SK-N-SH (cell line): ENCODE measurements around the gene TC2N. TPM values are rescaled to one million over a fixed set of nuclear protein-coding genes. Genes with fewer than 3 reads are reported as not detected.
A peak's percentile ranks its signal among the peaks of the same experiment; 100 is the strongest.

ENCODE experiments used
- CTCF ChIA-PET: fragments of 300-600, 350-600 bp; formaldehyde crosslinking; extraction: SDS; loops from one replicate; lab custom pipeline; 2021; lab: Yijun Ruan, JAX
- POLR2A ChIA-PET: fragments of 350-600 bp; sonication (Branson Sonifier 250); formaldehyde crosslinking; extraction: SDS; loops from one replicate; lab custom pipeline; 2020; ENCODE audit warnings: antibody characterized with exemption, inconsistent platforms; lab: Yijun Ruan, JAX
- DNase-seq: peaks from one replicate; pipeline ENCODE4 v3.0.0; 2012
- H2AFZ ChIP-seq: fragments of 200-600 bp; sonication (generic); 2 replicates; pipeline ENCODE4 v1.8.1; 2016; ENCODE audit warnings: antibody characterized with exemption, mild to moderate bottlenecking, low read depth
- H3F3A ChIP-seq: fragments of 200-600 bp; sonication (generic); replicated peaks from 2 replicates; pipeline ENCODE3; 2016; ENCODE audit warnings: antibody characterized with exemption, mild to moderate bottlenecking; ENCODE audit not compliant: insufficient read depth
- H3K27ac ChIP-seq, 2 experiments: fragments of 200-500 bp in 1 of 2; fragments of 200-600 bp in 1 of 2; sonication (Bioruptor generic) in 1 of 2; sonication (generic), shearing (Covaris generic) in 1 of 2; 2 replicates each; pipeline versions ENCODE4 v1.5.1 to v1.6.1; 2014 to 2016; ENCODE audit warnings: low read depth in 2 of 2, inconsistent platforms in 1 of 2, low read length in 1 of 2, mild to moderate bottlenecking in 1 of 2, mixed read lengths in 1 of 2
- H3K27me3 ChIP-seq: fragments of 200-600 bp; sonication (generic), shearing (Covaris generic); 2 replicates; pipeline ENCODE4 v1.6.1; 2016; ENCODE audit warnings: mixed run types; ENCODE audit not compliant: insufficient read depth
- H3K36me3 ChIP-seq, 2 experiments: fragments of 200-500 bp in 1 of 2; fragments of 200-600 bp in 1 of 2; sonication (Bioruptor generic) in 1 of 2; sonication (generic) in 1 of 2; replicated peaks in 1 of 2; 2 replicates each; pipeline versions ENCODE3 to v1.5.1; 2014 to 2016; ENCODE audit warnings: low read length in 1 of 2, mild to moderate bottlenecking in 1 of 2; ENCODE audit not compliant: insufficient read depth in 2 of 2, control insufficient read depth in 1 of 2
- H3K4me1 ChIP-seq, 2 experiments: fragments of 200-500 bp in 1 of 2; fragments of 200-600 bp in 1 of 2; sonication (Bioruptor generic) in 1 of 2; sonication (generic), shearing (Covaris generic) in 1 of 2; 2 replicates each; pipeline versions ENCODE4 v1.5.1 to v1.6.1; 2014 to 2016; ENCODE audit warnings: low read depth in 1 of 2, low read length in 1 of 2, mixed run types in 1 of 2; ENCODE audit not compliant: insufficient read depth in 2 of 2, control insufficient read depth in 1 of 2
- H3K4me2 ChIP-seq: fragments of 200-600 bp; sonication (generic), shearing (Covaris generic); 2 replicates; pipeline ENCODE4 v1.6.1; 2017; ENCODE audit warnings: mixed run types
- H3K4me3 ChIP-seq, 2 experiments: fragments of 200-500 bp in 1 of 2; fragments of 200-600 bp in 1 of 2; sonication (Bioruptor generic) in 1 of 2; sonication (generic), shearing (Covaris generic) in 1 of 2; 2 replicates each; pipeline versions ENCODE4 v1.5.1 to v1.8.1; 2014 to 2016; ENCODE audit warnings: low read depth in 2 of 2, inconsistent platforms in 1 of 2, low read length in 1 of 2, mild to moderate bottlenecking in 1 of 2, mixed read lengths in 1 of 2, moderate library complexity in 1 of 2
- H3K79me2 ChIP-seq: fragments of 200-600 bp; sonication (generic); 2 replicates; pipeline ENCODE4 v1.8.1; 2017; ENCODE audit warnings: mild to moderate bottlenecking; ENCODE audit not compliant: insufficient read depth
- H3K9ac ChIP-seq: fragments of 200-600 bp; sonication (generic); 2 replicates; pipeline ENCODE4 v1.6.1; 2017; ENCODE audit warnings: mixed run types
- H3K9me2 ChIP-seq: fragments of 200-600 bp; sonication (generic); 2 replicates; pipeline ENCODE4 v1.6.1; 2017; ENCODE audit warnings: mixed run types
- H3K9me3 ChIP-seq: fragments of 200-600 bp; sonication (generic); 2 replicates; pipeline ENCODE4 v1.6.1; 2017; ENCODE audit warnings: mixed run types, mild to moderate bottlenecking, moderate library complexity
- H4K20me1 ChIP-seq: fragments of 200-600 bp; sonication (generic); 2 replicates; pipeline ENCODE4 v1.6.1; 2017; ENCODE audit warnings: mild to moderate bottlenecking, mixed run types; ENCODE audit not compliant: insufficient read depth
- ELF1 ChIP-seq: IDR thresholded peaks from 2 replicates; pipeline ENCODE4 v1.4.0; 2012
- FOSL2 ChIP-seq: IDR thresholded peaks from 2 replicates; pipeline ENCODE4 v1.4.0; 2012; ENCODE audit warnings: low read depth, mild to moderate bottlenecking, moderate library complexity, borderline replicate concordance
- GABPA ChIP-seq: IDR thresholded peaks from 2 replicates; pipeline ENCODE4 v1.4.0; 2012; ENCODE audit warnings: low read depth, mild to moderate bottlenecking
- MXI1 ChIP-seq: IDR thresholded peaks from 2 replicates; pipeline ENCODE4 v1.6.1; 2012; ENCODE audit warnings: mild to moderate bottlenecking, low read depth, low read length, improper control_type of control experiment
- NRF1 ChIP-seq: IDR thresholded peaks from 2 replicates; pipeline ENCODE4 v1.6.1; 2012; ENCODE audit warnings: low read depth, mild to moderate bottlenecking, low read length
- RAD21 ChIP-seq: IDR thresholded peaks from 2 replicates; pipeline ENCODE4 v1.6.1; 2012; ENCODE audit warnings: mild to moderate bottlenecking, low read length
- RXRA ChIP-seq: IDR thresholded peaks from 2 replicates; pipeline ENCODE4 v1.4.0; 2012; ENCODE audit warnings: low read depth, mild to moderate bottlenecking, borderline replicate concordance
- TAF1 ChIP-seq: IDR thresholded peaks from 2 replicates; pipeline ENCODE4 v1.6.1; 2012; ENCODE audit warnings: low read depth, mild to moderate bottlenecking, low read length, moderate library complexity, borderline replicate concordance
- YY1 ChIP-seq: IDR thresholded peaks from 2 replicates; pipeline ENCODE4 v1.4.0; 2012; ENCODE audit warnings: low read depth, mild to moderate bottlenecking
- WGBS: methylation state at CpG from one replicate; pipeline ENCODE4 v1.1.6; 2017; ENCODE audit warnings: low lambda C conversion rate; 5-methylcytosine and 5-hydroxymethylcytosine counted together
- polyA plus RNA-seq, 3 experiments: library from polyadenylated mRNA; depleted of rRNA; stranded (reverse); fragments of >200 nt; gene quantifications; 2 replicates each; pipeline ENCODE4 v1.2.3, GENCODE V29; 2012
- TF ChIP-seq, protein P1 (sequence below): fragments of 150-350 bp; IDR thresholded peaks from 2 replicates; pipeline ENCODE4 v1.6.1; 2017; ENCODE audit warnings: antibody characterized with exemption, low read length, low read depth, borderline replicate concordance
- TF ChIP-seq, protein P2 (sequence below): fragments of 200-600 bp; sonication (generic); IDR thresholded peaks from 2 replicates; pipeline ENCODE4 v1.6.1; 2017; ENCODE audit warnings: antibody characterized with exemption, mild to moderate bottlenecking, moderate library complexity
- TF ChIP-seq, protein P3 (sequence below): IDR thresholded peaks from 2 replicates; pipeline ENCODE4 v1.6.1; 2012; ENCODE audit warnings: mild to moderate bottlenecking, low read depth, low read length, moderate library complexity
- TF ChIP-seq, protein P4 (sequence below): fragments of 150-350 bp; IDR thresholded peaks from 2 replicates; pipeline ENCODE4 v1.6.1; 2016; ENCODE audit warnings: mild to moderate bottlenecking, low read depth, low read length
- TF ChIP-seq, protein P5 (sequence below): IDR thresholded peaks from 2 replicates; pipeline ENCODE4 v1.4.0; 2012; ENCODE audit warnings: low read depth

The TC2N gene
- polyA plus RNA-seq, 1 of the 3 experiments (the other 2 are of a cell fraction) = not detected

DNA sequence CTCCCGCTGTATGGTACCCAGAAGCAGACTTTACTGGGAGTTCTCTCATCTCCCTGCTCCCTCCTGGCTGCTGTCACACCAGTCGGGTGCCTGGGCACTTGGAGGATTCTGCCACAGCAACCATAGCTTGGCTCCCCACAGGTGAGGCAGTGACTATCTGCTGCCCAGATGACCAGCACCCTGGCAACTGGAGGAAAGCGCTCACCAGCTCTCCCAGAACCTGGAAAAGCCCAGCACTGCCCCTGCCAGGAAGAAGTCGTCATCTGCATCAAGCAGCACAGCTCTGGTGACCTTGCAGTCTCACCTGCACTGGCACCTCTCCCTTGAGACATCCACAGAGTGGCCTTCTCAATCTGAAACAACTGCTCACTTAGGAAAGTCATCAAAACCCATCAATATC, 31.9 kb upstream of the TC2N start:
- no peaks in the 10 kb centered on the region for H3K9me2 ChIP-seq
- 0 out of 2 replicates have a peak, but pooled peaks cover 4% of the 10 kb centered on the region for H4K20me1 ChIP-seq
- no peaks in the 10 kb centered on the region for H3F3A ChIP-seq
- no peaks in the 10 kb centered on the region for H3K36me3 ChIP-seq
- no peak overlapping the region for H3K4me3 ChIP-seq
- H3K4me2 ChIP-seq = no peak overlapping the region
- peaks cover 8% of the 10 kb centered on the region; the same call in 1 of the 2 replicates for H3K79me2 ChIP-seq
- no peaks in the 10 kb centered on the region for H3K27me3 ChIP-seq
- DNase-seq = no peak
- POLR2A ChIA-PET = no interaction called here
- CTCF ChIA-PET = interaction anchor here (1.8 kb wide), 1 partner anchor 13 kb away, joined by 7 read pairs; no protein-coding TSS in a partner anchor
- no peaks in the 10 kb centered on the region for H3K4me1 ChIP-seq
- TF ChIP-seq, protein P1, sequence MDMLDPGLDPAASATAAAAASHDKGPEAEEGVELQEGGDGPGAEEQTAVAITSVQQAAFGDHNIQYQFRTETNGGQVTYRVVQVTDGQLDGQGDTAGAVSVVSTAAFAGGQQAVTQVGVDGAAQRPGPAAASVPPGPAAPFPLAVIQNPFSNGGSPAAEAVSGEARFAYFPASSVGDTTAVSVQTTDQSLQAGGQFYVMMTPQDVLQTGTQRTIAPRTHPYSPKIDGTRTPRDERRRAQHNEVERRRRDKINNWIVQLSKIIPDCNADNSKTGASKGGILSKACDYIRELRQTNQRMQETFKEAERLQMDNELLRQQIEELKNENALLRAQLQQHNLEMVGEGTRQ = no peak
- TF ChIP-seq, protein P2, sequence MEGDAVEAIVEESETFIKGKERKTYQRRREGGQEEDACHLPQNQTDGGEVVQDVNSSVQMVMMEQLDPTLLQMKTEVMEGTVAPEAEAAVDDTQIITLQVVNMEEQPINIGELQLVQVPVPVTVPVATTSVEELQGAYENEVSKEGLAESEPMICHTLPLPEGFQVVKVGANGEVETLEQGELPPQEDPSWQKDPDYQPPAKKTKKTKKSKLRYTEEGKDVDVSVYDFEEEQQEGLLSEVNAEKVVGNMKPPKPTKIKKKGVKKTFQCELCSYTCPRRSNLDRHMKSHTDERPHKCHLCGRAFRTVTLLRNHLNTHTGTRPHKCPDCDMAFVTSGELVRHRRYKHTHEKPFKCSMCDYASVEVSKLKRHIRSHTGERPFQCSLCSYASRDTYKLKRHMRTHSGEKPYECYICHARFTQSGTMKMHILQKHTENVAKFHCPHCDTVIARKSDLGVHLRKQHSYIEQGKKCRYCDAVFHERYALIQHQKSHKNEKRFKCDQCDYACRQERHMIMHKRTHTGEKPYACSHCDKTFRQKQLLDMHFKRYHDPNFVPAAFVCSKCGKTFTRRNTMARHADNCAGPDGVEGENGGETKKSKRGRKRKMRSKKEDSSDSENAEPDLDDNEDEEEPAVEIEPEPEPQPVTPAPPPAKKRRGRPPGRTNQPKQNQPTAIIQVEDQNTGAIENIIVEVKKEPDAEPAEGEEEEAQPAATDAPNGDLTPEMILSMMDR = peak; percentile 29; the same call in 1 of the 2 replicates
- TF ChIP-seq RAD21 = peak; percentile 28; the same call in 1 of the 2 replicates
- no peaks in the 10 kb centered on the region for H3K9me3 ChIP-seq
- no peak overlapping the region for H2AFZ ChIP-seq
- no peak overlapping the region for H3K9ac ChIP-seq
- H3K27ac ChIP-seq = no peak overlapping the region
- 68% methylated on average over 2 of the region's 4 CpGs for WGBS

DNA sequence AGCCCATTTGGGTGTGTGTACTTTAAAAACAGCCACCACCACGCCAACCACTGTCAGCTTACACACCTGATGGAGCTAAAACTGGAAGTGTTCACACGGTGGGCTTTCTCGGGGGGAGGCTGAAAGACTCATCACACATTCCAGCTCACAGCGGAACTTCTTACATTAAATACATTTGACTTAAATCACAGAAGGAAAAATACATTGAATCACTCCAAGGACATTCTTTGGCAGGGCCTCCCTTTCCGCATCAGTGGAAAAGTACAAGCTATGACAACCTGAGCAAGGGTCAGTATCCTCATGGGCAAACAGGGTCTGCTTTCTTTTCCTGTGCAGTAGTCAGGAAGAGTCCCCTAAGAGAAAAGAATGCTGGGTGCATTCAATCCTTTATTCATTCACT, 31.0 kb upstream of the TC2N start:
- Histone ChIP-seq H3K9ac (no peak overlapping the region), H3K4me1 (no peaks in the 10 kb centered on the region), H3K27me3 (no peaks in the 10 kb centered on the region), H3K27ac (peak overlapping the region in 1 of 2 experiments; percentile 15; a peak in 1 of 4 replicates), H3K9me2 (no peaks in the 10 kb centered on the region), H3K4me3 (no peak overlapping the region), H3F3A (no peaks in the 10 kb centered on the region), H3K79me2 (peaks cover 8% of the 10 kb centered on the region; the same call in 1 of the 2 replicates), H4K20me1 (0 out of 2 replicates have a peak, but pooled peaks cover 4% of the 10 kb centered on the region), H3K9me3 (no peaks in the 10 kb centered on the region), H3K36me3 (peaks cover under 1 to 4% of the 10 kb centered on the region in 2 experiments), H3K4me2 (no peak overlapping the region), H2AFZ (no peak overlapping the region)
- ChIA-PET CTCF (interaction anchor here (1.8 kb wide), 1 partner anchor 14 kb away, joined by 7 read pairs; no protein-coding TSS in a partner anchor), POLR2A (no interaction called here)
- no peak for DNase-seq
- 54% methylated on average over 5 of the region's 5 CpGs for WGBS
- TF ChIP-seq, protein P2 = no peak
- TF ChIP-seq YY1 = no peak
- TF ChIP-seq RXRA = no peak
- TF ChIP-seq, protein P3, sequence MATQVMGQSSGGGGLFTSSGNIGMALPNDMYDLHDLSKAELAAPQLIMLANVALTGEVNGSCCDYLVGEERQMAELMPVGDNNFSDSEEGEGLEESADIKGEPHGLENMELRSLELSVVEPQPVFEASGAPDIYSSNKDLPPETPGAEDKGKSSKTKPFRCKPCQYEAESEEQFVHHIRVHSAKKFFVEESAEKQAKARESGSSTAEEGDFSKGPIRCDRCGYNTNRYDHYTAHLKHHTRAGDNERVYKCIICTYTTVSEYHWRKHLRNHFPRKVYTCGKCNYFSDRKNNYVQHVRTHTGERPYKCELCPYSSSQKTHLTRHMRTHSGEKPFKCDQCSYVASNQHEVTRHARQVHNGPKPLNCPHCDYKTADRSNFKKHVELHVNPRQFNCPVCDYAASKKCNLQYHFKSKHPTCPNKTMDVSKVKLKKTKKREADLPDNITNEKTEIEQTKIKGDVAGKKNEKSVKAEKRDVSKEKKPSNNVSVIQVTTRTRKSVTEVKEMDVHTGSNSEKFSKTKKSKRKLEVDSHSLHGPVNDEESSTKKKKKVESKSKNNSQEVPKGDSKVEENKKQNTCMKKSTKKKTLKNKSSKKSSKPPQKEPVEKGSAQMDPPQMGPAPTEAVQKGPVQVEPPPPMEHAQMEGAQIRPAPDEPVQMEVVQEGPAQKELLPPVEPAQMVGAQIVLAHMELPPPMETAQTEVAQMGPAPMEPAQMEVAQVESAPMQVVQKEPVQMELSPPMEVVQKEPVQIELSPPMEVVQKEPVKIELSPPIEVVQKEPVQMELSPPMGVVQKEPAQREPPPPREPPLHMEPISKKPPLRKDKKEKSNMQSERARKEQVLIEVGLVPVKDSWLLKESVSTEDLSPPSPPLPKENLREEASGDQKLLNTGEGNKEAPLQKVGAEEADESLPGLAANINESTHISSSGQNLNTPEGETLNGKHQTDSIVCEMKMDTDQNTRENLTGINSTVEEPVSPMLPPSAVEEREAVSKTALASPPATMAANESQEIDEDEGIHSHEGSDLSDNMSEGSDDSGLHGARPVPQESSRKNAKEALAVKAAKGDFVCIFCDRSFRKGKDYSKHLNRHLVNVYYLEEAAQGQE = no peak
- TF ChIP-seq MXI1 = no peak
- TF ChIP-seq, protein P4, sequence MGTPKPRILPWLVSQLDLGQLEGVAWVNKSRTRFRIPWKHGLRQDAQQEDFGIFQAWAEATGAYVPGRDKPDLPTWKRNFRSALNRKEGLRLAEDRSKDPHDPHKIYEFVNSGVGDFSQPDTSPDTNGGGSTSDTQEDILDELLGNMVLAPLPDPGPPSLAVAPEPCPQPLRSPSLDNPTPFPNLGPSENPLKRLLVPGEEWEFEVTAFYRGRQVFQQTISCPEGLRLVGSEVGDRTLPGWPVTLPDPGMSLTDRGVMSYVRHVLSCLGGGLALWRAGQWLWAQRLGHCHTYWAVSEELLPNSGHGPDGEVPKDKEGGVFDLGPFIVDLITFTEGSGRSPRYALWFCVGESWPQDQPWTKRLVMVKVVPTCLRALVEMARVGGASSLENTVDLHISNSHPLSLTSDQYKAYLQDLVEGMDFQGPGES = no peak
- no peak for TF ChIP-seq ELF1
- TF ChIP-seq NRF1 = no peak
- TF ChIP-seq TAF1 = no peak
- TF ChIP-seq, protein P5, sequence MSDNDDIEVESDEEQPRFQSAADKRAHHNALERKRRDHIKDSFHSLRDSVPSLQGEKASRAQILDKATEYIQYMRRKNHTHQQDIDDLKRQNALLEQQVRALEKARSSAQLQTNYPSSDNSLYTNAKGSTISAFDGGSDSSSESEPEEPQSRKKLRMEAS = no peak
- TF ChIP-seq, protein P1 = no peak
- TF ChIP-seq FOSL2 = no peak
- no peak for TF ChIP-seq GABPA
